ENCODE results near the gene LSMEM2.
"Not testable (repeated sequence)": the region's sequence is repeated elsewhere in the genome, so short reads cannot be mapped to it uniquely, and the experiment has no call there.

The LSMEM2 gene

DNA sequence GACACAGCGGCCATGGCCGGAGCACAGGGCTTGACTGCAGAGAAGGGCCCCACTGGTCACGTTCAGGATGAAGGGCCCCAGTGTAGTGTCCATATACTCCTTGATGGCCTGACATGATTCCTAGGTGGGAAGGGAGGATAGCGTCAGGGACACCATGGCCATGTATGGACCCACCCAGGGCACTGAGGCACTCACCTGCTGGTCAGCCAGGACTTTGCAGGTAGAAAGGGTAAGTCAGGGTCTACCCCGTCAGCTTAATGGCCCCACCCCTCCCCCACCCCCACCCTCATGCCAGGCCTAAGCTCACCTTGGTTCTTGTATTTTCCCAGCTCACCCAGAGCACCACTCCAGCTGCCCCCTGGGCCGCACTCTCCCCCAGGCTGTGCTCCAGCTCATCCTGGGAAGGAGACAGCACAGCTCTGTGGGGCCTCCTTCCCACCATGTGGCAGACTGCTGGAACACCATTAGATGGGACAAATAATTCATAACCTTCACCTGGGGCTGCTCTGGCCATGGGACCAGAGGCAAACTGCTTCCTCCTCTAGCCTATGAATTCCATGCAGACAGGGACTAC is 21.9 kb downstream of the LSMEM2 start:
- DNase-seq: no peak

DNA sequence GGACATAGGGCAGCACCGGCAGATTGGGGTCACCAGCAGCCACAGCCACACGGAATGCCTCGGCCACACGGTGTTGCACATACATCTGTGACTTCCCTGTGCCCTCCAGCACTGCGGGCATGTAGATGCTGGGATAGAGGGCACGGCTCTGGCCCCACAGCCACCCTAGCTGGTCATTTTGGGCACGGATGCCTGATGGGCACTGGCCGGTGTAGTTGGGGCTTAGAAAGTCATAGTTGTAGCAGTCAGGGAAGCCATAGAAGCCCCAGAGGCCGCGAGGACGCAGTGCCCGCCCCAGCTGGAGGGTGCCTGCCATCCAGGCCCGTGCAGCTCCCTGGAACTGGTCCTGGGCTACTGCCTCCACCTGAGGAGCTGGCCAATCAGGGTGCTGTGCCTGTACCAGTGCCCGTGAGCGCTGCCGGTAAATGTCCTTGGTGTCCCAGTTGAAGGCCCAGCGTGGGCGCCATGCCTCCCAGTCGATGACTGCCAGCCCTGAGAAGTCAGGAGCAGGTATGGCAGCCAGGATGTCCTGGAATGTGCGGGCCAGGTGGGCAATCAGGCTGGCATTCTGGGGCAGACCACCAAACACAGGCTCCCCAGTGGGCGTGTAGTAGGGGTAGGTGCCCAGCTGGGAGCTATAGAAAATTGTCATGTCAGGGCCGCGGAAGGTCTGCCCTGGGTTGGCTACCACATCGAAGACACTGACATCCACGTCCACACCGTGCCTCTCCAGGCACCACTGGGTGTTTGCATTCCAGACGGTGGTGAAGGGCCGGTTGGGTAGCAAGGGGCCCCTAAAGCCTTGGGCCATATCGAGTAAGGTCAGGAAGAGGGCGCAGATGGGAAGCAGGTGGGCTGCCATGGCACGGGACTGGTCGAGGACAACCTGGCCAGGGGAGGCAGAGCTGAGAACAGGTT is 23.5 kb downstream of the LSMEM2 start:
- DNase-seq: no peak

DNA sequence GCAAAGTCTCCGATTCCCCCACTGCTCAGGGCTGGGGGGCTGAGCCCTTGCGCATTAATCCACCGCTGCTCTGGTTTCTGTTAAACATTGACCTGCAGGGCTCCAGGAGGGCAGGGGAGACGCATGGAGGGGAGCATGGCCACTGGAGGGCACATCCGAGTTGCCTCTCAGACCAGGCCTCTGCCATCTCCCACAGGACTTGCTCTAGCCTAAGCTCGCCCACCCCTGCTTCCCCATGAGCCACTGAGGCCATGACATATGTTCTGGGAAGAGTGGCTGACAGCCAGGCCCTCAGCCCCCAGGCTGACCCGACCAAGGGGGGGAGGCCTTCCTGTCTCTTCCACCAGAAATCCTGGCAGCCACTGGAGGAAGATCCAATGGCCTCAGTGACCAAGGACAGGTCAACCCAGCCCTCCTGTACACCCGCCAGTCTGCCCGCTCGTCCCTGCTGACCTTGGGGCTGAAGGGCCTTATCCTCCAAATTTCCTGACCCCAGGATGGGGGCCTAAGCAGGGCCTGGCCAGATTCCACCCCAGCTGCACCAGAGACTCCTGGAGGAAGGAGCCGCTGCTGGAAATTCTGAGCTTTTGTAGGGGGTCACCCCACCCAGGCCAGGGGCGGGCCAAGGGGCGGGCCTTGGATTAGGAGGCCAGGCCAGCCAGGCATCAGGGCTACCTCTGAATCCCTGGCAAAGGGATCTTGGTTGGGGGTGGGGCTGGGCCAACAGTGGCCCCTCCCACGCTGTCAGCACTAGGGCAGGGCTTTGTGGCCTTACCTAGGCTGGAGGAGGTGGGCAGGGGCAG is 24.3 kb downstream of the LSMEM2 start, which contains the start of gene HYAL1:
HYAL1 (minus strand) TSS at position 562 of the 803 bp plus-strand sequence. CDS start 618 bp downstream, outside the sequence.
- no peak for DNase-seq

DNA sequence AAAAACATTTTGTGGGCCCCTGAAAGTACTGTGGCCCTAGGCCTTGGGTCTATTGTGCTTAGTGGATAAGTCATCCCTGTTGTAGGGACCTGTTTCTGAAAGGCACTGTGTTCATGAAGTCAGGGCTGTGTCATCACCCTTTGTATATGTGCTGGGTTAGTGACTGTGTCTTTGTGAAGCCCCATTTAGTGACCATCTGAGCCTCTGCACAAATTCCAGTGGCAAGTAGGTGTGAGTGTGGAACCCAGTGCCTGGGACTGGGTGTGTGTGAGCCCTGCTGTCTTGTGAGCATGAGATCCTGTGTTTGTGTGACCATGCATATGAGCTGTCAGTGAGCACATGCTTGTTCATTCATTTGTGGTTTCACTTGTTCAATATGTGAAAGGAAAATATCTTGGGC is 25.7 kb downstream of the LSMEM2 start:
- no peak for DNase-seq

DNA sequence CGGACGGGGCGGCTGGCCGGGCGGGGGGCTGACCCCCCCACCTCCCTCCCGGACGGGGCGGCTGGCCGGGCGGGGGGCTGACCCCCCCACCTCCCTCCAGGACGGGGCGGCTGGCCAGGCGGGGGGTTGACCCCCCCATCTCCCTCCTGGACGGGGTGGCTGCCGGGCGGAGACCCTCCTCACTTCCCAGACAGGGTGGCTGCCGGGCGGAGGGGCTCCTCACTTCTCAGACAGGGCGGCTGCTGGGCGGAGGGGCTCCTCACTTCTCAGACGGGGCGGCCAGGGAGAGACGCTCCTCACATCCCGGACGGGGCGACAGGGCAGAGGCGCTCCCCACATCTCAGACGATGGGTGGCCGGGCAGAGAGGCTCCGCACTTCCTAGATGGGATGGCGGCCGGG is 33.2 kb downstream of the LSMEM2 start:
- DNase-seq: not testable (repeated sequence)

DNA sequence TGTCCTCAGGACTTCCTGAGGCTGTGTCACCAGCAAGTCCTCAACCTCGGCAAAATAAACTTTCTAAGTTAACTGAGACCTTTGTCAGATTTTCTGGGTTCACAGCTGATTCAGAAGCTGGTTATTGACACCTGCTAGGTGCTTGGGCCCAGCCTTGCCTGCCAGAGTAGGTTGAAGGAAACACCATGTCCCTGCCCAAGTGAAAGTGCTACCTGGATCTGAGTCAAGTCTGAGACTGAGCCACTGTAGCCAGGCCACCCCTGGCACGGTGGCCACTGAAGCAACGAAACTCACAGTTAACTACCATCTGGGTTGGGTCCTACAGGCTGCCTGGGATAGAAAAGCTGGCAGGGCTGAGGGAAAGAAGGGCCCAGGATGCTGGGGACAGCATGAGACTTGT is 35.5 kb downstream of the LSMEM2 start:
- DNase-seq: no peak

DNA sequence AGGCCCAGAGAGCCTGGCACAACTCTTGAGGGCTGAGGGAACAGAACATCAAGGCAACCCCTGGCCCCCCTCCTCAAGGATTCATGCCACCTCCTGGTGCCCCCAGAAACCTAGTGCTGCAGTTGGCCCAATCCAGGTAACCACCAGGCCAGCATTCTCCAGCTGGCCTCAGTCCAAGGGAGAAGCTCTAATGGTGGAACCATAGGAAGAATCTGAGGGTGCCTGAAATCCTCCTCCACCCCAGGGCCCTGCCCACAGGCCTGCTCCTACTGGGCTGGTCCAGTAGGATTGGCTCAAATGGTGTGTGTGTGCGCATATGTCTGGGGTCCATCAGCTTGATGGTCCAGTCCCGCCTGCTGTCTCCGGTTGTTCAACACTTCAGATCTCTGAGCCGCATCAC is 35.9 kb downstream of the LSMEM2 start:
- no peak for DNase-seq

DNA sequence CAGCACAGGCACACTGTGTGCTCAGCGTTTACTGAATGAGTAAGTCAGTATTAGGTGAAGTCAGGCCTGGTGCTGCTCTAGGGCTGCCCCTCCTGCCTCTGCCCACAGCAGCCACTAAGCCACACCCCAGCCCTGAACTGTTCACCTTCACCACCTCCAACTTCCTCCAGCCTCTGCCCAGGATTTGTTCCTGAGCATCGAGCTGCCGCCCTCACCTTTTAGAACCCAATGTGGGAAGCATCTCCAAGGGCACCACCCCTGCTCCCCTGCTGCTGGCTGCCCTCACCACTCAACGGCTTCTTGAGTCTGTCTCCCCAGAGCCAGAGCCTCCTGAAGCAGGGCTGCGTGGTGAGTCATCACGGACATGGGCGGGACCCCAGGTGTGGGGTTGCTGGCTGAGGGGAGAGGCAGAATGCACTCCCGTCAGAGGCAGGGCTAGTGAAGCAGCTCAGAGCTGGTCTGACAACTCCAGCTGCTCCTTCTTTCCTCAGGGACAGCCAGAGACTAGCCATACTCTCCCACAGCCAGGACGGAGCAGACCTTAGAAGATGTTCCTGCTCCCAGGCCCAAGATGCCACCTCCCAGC is 37.9 kb downstream of the LSMEM2 start:
- no peak for DNase-seq

DNA sequence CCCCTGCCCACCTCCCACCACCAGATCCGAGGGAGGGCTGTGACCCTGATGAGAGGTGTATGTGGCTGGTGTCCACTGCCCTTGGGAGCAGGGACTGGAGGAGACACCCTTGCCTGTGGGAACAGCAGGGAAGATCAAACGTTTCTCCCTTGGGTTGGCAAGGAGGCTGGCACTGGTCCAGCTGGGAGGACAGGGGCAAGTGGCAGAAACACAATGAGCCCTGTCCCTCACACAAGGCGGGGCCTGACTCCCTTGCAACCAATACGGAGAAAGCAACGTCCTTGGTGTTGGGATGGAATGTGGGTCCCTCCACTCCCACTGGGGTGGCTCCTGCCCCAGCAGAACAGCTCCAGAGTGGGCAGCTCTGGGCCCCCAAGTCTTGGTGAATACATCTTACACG is 38.4 kb downstream of the LSMEM2 start:
- no peak for DNase-seq

DNA sequence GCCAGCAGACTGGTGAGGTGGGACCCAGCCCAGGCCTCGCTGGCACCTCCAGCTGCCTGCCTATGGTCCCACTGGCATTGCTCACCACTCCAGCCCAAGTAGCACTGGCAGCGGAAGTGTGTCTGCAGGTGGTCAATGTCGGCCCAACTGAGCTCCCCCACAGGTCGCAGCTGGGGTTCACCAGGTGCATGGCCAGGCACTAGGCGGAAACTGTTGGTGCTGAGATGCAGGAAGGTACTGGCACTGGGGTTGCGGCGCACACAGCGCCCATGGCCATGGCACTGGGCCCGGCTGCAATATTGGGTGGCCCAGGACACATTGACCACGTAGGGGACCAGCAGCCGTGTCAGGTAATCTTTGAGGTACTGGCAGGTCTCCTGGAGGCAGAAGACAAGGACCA is 39.3 kb downstream of the LSMEM2 start:
- no peak for DNase-seq

DNA sequence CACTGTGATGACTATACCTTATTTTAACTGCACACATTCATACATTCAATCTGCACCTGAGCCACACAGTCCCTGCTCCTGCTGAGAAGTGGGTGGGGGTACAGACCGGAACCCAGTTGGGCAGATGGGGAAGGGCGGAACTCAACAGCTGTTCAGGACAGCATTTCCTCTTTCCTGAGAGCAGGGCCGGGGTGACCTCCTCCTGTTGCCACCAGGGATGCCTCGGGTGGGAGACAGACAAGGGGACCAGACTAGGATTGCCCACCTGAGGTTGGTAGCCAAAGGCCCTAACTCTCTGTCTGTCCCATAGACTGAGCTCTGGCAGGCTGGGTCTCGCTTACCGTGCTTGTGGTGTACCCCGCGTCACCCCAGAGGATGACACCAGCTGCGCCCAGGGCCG is 39.7 kb downstream of the LSMEM2 start:
- DNase-seq: no peak

DNA sequence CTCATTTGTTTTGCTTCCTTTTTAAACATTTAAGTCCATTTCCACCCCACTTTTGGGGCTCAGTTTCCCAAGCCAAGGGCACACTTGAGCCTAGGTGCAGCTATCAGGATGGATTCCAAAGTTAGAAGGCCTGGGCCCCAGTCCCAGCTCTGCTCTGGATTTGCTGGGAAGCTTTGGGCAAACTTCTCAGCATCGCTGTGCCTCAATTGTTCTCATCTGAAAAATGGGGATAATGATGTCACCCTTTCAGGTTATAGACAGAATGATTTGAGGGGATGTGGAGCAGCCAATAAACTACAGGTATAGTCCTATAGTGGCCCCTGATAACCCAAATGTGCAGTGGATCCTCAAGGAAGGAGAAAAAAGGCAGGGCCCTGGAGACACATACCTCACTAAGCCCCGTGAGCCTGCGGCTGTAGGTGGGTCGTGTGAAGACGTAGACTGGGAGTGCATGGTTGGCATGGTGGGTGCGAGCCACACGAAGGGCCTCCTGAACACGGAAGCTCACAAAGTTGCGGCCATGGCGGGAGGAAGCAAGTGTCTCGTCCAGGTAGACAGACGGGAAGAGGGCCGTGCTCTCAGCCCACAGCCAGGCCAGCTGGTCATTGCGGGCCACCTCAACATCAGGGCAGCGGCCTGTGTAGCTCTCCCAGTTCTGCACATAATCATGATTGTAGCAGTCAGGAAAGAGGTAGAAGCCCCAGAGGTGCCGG is 40.5 kb downstream of the LSMEM2 start:
- DNase-seq: no peak

DNA sequence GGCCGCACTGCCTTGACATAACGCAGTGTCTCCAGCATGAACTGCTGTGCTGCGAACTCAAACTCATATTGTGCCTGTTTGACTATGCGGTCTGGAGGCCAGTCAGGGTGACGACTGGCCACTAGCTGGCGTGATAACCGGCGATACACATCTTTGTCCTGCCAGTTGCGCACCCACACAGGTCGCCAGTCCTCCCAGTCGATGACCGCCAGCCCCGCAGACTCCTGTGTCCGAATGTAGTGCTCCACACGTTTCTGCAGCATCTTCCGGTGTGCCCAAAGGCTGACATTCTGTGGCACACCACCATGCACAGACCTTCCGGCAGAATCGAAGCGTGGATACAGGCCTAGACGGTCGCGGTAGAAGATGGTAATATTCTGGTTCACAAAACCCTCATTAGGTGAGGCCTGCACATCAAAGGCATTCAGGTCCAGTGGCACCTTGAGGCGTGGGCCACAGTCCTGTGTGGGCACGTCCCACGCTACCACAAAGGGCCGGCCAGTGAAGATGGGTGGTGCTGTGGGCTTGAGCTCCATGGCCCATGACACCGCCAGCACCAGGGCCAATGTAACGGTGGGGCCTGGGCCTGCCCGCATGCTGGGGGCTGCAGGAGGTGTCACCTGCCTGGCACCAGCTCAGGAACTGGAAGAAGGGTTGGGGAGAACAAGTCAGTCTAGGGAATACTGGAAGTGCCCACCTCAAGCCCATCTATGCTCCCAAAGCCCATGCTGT is 41.2 kb downstream of the LSMEM2 start:
- no peak for DNase-seq

DNA sequence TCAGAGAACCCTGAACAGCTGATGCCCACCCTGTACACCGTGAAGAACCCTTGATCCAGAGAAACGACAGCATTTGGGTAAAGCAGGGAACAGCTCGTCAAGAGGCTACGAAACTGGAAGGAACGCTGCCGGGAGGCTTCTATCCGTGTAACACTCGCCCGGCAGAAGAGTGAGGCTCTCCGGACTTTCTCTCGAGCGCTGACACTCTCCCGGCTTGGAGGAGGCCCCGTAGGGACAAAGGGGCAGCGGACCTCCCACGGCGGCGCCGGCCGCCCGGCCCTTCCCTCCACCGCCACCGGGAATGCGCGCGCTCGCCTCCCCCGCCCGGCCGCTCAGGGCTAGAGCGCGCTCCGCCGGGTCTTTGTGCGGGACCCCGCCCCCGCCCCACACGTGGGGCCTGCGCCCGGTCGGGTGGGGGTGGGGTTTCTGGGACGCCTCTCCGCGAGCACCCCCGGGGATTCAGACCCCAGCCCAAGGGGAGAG is 42.0 kb downstream of the LSMEM2 start:
- DNase-seq: no peak

DNA sequence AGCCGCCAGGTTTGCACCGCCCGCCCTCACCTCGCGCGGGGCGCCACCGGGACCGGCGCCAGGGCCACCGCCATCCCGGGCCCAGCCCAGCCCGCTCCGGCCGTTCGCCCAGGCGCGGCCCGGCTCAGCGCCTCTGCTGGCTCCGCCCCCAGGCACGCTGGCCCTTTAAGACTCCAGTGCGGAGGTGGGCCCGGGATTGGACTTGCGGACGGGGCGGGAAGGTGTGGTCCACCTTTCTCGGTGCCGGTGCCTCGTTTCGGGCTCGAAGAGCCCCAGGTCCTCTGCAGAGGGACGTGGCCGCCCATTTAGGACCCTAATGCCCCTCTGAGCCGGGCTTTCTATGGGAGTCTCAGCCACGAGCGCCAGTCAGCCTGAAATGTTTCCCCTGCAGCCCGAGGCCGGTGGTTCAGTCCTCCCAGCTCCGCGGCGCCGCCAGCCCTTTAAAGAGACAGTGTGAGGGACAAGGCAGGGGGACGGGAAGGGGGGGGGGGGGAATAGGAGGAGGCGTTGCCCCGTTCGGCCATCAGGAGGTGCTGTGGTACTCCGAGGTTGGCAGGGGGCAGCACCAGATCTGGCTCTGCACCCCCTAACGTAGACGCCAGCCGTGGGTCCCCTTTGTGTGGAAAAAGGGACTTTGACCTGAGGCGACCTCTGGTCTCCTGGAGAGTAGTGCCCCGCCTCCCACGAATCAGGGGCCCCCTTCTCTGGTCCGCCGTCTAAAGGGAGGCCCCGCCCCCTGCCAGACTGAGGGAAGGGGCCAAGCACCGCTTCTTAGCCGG is 42.6 kb downstream of the LSMEM2 start:
- no peak for DNase-seq

DNA sequence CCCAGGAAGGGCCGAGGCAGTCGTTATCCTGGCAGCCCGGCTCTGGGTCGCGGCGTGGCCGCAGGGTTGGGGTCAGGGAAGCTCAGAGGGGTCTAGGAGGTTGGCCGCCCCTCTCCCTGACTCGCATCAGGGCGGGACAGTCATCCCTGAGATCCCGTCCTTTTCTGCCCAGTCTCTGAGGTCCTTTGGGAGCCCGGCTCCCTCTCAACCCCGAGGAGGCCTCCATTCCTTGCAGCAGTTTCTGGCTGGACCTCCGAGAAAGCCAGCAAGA is 43.2 kb downstream of the LSMEM2 start:
- no peak for DNase-seq

DNA sequence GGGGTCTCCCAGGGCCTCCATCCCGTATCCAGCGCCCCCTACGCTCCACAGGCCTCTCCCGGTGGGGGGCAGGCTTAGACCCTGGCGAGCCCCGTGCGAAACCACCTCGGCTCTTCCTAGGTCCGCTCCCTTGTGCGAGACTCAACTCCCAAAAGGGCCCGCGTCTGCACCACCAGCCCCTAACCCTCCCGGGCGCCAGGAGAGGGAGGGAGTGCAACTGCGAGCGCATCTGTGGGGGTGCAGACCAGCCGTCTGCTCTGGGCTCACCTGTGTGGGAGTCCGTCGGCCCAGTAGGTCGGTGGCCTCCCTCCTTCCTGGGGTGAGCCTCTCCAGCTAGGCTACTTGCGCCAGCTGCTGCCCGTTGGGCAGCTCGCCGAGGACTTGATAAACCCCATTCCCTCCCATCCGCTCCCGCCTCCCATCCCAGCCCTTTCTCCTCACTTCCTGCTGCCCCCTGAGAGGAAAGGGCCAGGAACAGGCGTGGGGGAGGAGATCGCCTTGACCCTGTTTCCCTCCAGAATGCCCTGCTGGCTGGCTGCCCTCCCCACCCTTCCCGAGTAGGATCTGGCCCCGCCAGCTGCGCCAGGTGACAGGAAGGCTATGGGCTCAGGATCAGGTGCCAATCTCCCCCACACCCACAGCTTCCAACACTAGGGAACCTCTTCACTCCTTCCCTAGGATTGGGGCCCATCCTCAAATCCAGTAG is 43.7 kb downstream of the LSMEM2 start, which contains the start of gene HYAL2:
HYAL2 (minus strand) TSS at position 360 of the 706 bp plus-strand sequence. CDS start 2,256 bp downstream, outside the sequence.
- no peak for DNase-seq

DNA sequence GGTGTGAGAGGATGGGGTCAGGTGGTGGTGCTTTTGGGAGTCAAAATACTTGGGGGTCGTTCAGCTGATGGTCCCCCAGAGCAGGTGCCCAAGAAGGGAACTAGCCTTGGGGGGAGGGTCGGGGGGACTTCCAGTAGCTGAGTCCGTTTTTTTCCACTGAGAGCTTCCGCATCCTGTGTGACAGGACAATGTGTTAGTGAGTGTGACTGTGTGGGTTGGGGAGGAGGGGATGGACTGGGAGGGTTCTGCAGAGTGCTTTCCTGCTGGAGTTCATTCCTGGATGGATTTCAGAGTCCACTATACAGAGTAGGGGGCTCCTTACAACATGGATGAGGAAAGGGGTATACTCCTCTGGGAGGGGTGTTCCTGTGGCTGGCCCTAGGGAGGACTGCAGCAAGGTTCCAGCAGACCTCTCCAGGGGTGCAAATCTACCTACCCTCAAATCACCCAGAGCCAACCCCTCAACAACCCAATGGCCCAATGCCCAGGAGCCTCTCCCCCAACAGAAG is 44.3 kb downstream of the LSMEM2 start:
- no peak for DNase-seq

DNA sequence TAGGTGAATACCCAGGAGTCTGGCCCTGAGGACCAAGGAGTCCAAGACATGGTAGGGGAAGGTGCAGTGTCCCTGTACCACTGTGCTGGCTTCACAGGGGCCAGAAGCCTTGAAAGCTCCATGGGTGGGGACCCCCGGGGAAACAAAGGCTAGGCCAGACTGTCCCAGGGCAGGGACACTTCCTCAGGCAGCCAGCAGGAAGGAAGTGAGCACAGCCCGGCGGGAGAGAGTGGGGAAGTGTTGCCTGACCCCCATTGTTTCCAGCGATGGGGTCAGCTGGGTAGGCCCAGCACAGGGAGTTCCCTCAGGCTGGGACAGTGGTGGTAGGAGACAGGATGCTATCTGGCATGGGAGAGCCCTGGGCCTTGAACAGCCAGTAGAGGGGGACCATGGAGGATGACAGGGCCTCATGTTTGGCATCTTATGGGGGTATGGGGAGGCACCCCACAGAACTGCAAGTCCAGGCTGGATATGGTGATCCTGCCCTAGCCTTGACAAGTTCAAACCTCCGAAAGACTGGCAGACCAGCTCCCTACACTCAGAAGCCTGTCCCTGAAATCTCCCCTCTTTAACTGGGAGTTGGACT is 44.8 kb downstream of the LSMEM2 start:
- DNase-seq: no peak

All from NCI-H524 (cell line).